GM19438 (cell line): Measurements from ENCODE around the gene ANGPTL1.
"Not testable (repeated sequence)": the region's sequence is repeated elsewhere in the genome, so short reads cannot be mapped to it uniquely, and the experiment has no call there.

Experiments
- ATAC-seq: cut with Tn5 transposase; IDR thresholded peaks from one replicate; pipeline ENCODE4 v1.9.1; 2021; ENCODE audit warnings: low read depth; ENCODE audit not compliant: unreplicated experiment

The ANGPTL1 gene

DNA sequence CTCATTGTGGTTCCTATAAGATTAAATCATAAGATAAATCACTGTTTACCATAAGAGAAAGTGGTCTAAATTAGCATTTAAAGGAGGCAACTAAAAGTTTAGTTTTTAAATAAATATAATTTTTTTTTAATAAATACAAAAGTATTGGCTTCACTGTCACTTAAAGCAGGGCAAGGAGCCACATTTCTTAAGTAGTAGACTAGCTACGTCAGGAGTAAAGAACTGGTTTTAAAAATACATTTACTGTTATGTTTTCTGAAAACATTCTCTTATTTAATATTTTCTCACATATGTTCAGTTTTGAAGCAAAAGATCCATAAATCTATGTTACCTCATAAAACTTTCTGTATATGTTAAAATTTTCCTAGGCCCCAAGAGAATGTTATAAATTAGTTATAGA lies 2.2 kb downstream of the ANGPTL1 start:
- ATAC-seq, result no peak

DNA sequence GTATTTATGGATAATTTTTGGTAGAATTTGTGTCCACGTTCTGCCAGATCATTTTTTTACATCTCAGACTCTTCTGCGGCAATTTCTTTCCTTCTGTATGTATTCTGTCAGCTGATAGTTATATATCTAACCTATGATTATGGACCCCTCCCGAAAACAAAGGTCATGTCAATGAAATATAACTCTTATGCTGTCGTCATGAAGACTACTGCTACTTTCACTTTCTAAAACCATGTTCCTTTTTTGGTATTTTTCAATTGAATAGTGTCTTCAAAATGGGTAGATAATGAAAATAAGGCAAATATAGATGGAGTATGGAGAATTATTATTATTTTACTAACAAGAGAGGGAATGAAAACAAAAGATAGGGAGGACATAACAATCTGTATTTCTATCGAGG lies 3.2 kb downstream of the ANGPTL1 start:
- ATAC-seq, result no peak

DNA sequence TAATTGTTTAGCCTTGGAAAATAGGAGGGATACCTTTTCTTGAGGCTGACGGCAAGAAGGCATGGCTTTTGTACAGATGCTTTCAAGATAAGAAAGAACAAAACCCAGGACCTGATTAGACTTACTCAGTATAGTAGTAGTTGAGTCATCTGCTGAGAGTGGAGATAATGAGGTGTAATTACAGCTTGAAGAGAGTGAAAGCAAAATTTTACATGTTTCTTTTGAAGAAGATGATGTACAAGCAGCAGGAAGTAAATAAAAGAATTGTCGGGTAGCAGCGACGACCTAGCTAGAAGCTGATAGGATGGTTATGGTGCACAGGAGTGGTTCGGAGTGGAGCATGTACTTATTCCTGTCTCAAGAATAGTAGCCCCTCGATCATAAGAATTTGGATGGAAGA lies 6.6 kb downstream of the ANGPTL1 start:
- ATAC-seq, result no peak

DNA sequence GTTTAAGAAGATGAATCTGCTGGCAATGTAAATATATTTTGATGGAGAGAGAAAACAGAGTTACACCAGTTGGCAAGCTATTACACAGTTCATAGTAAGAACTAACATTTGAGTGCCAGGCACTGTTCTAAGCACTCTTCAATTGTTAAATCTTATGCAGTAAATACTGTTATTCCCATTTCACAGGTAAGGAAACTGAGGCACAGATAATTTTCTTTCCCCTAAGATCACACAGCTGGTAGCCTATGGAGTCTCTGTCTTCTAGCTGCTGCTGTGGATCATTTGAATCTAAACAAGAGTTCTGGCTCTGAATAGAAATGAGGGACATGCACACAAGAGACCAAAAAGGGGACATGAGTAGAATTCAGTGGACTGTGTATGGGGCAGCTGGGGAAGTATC lies 8.0 kb downstream of the ANGPTL1 start:
- no peak for ATAC-seq

DNA sequence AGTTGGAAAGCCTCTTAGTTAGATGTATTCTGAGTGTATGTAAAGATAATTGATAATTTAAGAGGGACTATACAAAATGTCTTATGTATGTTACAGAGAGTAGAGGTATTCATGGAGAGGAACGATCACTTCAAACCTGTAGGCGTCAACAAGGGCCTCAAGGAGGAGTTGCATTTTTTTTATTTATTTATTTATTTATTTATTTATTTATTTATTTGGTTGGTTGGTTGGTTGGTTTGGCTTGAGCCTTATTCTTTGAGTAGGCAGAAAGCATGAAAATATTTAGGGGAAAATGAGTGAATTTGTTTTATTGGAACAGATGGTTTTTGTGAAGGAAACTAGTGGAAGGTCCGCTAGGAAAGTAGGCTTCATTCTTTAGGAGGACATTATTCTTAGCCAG lies 8.5 kb downstream of the ANGPTL1 start:
- no peak for ATAC-seq

DNA sequence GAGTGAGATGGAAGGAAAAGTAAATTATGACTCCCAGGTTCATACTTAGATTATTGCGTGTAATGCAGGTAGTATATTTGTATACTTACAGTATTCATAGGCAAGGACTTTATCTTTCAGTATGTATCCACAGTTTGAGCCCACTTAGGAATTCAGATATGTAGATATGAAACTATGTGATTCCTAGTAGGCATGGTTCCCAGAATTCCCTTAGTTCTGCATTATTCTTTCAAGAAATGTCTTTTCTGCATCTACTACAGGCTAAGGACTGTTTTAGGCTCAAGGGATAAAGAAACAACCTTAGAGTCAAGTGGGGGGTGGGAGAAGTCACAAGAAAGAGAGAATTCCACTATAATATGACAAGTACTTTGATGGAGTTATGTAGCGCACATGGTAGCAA lies 13.8 kb downstream of the ANGPTL1 start:
- ATAC-seq, result no peak

DNA sequence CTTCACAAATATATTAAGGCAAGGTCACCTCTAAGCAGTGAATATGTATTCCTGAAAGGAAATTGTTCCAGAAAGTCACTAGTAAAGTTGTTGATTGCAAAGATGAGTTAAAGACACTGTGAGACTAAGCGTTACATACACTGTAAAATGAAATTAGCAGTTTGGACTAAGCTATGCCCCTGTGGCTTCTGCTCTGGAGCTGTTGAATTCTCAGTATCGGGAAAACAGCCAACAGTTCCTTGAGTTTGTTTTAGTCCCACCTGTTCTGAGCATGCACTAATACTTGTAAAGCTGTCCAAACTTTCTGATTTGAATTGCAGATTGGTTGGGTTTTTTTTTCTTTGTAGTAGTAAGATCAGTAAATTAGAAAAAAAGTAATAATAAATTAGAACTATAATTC lies 21.0 kb downstream of the ANGPTL1 start:
- ATAC-seq, result no peak

DNA sequence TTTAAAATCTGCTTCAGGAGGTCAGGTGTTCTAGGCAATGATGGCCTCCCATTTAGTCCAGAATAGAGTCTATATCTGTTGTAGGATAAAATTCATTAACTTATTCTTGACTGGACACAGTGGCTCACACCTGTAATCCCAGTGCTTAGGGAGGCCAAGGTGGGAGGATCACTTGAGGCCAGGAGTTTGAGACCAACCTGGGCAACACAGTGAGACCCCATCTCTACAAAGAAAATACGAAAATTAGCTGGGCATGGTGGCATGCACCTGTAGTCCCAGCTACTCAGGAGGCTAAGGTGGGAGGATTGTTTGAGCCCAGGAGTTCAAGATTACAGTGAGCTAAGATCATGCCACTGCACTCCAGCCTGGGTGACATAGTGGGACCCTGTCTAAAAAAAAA lies 23.0 kb downstream of the ANGPTL1 start:
- ATAC-seq, result not testable (repeated sequence)

DNA sequence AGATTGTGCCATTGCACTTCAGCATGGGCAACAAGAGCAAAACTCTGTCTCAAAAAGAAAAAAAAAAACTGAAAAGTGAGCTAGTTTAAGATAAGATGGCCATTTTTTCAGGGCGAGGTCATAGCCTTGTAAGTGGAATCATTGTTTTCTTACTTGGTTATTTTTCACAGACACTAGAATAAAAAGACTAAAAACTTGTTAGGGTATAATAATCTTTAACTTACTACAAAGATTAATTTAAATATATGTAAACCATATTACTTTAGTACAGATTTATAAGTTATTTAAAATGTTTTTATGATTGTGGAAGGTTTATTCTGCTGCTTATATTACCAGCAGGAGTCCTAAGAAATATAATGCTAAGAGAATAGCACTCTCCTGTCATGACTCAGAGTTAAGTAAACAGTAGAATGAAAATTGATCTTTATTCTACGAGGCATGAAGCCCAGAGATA lies 23.5 kb downstream of the ANGPTL1 start:
- no peak for ATAC-seq

DNA sequence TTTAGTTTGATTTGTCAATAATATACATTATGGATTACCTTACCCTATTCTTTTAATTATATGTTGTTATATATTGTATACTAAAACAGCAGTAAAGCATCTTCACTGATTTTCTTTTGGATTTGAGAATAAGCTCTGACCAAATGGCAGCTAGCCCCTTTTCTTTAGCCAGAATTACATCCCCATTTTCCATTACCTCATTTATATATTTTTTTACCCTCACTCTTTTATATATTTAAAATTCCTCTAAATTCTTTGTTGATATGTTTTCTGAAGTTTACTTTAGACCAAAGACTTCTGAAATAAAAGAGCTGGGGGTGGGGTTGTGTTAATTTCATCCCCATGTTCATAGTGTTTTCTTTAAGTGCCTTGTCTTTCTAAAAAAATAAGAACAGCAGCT lies 24.6 kb downstream of the ANGPTL1 start:
- no peak for ATAC-seq

DNA sequence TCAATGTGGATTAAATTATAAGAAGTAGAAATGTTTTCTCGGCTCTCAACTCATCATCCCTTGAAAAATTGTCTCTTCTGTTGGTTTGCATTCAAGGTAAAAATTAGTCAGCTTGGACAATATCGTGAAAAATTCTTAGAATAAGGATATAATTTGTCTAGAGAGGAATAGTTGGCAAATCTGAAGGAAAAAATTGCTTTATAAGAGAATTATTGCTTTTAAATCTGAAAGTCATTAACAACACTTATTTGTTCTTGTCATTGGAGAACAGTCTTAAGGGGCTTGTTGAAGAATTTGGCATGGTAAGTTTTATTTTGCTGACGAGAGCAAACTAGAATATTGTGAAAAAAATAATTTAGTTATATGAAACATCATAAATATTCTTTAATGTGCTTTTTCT lies 26.4 kb downstream of the ANGPTL1 start:
- ATAC-seq, result no peak

DNA sequence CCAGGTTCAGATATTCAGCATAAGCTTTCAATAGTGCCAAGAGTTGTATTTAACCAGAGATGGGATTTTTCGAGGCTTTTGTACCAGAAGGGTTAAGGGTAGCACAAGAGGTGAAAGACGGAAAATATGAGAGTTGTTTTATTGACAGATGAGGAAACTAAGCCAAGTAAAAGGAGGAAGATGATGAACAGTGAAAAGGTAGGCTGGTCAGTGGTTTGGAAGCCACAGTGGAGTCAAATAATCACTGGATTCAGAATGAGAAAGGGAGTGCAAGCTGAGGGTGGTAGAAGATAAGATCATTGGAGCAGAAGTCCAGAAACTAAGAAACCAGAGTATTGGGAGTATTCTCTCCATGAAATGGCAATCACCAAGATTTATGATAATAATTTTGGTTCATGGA lies 45.7 kb downstream of the ANGPTL1 start:
- no peak for ATAC-seq

DNA sequence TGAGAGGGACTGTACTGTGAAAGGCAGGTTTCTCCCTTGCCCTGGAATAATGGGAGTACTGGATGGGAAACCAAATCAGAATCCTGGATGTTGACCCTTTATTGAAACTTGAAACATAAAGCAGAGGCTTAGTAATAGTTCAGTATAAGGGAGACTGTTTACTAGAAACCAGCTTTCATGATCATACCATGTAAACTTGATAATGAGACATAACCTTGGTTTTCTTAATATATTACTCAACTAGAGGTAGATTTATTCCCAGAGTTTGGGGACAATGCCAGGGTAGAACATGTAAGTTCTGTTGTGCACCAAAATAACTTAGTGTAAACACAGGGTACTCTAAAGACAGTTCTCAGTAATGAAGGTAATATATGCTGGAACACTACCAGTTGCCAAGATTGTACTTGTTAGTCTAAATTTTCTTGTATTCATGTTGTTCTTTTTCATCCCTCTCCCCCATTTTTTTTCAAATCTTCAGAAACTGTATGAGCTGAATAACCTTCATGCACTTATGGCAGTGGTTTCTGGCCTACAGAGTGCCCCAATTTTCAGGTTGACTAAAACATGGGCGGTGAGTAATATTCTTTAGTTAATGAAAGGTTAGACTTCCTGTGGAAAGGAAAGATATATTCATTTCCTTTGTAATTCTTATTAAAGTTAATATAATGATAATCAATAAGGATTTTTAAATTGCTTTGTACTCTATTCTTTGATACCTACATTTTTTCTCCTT lies 49.6 kb downstream of the ANGPTL1 start:
- ATAC-seq, result no peak

DNA sequence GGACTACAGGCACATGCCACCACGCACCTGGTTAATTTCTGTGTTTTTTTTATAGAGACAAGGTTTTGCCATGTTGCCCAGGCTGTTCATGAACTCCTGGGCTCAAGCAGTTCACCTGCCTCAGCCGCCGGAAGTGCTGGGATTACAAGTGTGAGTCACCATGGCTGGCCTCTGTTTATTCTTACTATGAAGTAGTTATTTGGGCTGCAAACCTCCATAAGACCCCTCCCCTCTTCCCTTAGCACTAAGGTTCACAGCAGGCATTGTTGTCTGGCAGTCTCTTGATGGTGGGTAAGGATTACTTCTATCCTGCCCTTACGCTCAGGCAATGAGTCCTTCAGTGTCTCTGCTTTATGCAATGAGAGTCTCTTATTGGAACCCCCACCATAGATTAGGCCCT lies 51.8 kb downstream of the ANGPTL1 start:
- no peak for ATAC-seq

DNA sequence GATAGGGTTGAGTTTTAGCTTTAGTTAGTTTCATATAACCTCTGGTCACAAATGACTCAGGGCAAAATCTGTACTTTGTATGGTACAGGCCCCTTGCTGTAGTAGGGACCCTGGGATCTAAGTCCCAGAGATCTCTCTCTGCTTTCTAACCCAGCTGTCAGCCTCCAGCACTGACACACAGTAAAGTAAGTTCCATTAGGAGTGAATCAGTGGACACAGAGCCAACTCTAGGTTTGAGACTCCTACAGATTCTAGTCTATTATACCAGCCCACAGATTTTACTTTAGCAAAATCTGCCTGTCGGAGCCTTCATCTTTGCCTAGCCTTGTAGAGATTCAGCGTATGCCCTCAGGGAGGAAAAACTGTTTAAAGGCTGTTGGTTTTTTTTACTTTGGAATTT lies 52.5 kb downstream of the ANGPTL1 start:
- no peak for ATAC-seq

DNA sequence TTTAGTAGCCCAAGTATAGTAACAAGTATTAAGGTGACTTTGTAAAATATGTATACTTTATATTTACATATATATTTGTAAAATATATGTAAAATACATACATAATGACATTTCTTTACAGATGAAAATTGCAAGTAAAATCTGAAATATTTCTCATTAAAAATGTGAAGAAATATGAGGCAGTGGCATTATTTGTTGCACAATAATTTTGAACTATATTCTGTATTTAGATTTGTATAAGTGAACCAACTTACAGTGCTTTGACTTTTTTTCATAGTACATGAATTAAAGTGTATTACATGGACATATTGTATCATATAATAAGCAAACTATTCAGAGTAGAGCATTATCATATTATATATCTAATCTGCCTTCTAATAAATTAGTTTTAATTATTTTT lies 60.3 kb downstream of the ANGPTL1 start:
- no peak for ATAC-seq

DNA sequence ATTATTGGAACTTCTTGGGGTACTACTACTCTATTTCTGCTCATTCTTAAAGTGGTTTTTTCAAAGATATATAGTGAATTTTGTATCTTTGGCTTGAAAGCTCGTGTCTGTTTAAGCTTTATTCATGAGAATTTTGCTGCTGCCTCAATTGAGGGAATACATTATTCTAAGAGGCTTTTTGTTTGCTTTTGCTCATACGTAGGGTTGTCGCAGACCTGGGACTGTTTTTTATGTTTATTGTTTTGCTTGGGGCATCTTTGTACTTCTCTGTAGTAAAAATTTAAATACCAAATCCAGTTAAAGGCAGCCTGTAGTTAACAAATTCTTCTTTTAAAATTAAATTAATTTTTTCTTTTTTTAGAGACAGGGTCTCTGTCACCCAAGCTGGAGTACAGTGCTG lies 62.3 kb downstream of the ANGPTL1 start:
- no peak for ATAC-seq

DNA sequence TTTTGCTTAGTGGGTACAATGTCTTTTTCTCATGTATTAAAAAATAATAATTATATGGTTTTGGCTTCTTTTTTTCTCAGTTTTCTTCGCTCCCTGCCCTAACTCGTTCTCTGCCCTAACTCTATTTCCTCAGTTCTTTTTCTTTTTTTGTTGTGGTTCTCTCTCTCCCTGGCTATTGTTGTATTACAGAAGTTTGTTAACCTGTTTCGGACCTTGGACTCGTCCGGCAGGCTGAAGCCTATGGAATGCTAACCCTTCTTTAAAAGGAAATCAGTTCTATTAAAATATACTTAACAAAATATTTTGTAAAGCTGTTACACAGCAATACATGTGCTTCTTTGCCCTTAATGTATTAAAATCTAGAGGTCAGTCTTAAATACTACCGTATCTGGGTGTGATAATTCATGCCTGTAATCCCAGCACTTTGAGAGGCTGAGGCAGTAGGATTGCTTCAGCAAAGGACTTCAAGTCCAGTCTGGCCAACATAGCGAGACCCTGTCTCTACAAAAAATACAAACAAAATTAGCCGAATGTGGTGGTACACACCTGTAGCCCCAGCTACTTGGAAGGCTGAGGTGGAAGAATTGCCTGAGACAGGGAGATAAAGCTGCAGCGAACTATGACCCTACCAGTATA lies 64.1 kb downstream of the ANGPTL1 start:
- ATAC-seq, result no peak

DNA sequence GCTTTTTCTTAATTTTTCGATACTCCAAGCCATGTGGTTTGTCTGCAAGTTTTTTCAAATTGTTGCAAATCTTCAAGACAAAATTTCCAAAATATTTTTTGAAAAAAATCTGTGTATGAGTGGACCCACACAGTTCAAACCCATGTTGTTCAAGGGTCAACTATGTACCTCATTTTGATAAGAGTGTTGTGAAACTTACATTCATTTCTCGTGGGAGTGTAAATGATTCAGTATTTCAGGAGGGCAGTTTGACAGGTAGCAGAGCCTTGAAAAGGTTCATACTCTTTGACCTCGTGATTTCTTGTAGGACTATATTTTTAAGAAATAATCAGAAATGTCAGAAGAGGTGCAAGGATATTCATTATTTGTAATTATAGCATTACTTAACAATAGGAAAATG lies 68.0 kb downstream of the ANGPTL1 start:
- ATAC-seq, result no peak
